ENCODE results near the gene PSMA7. TPM values are rescaled to one million over a fixed set of nuclear protein-coding genes. Genes with fewer than 3 reads are reported as not detected.

PSMA7 gene
- total RNA-seq, 1 donor from 2014 or later, result 289 TPM

DNA sequence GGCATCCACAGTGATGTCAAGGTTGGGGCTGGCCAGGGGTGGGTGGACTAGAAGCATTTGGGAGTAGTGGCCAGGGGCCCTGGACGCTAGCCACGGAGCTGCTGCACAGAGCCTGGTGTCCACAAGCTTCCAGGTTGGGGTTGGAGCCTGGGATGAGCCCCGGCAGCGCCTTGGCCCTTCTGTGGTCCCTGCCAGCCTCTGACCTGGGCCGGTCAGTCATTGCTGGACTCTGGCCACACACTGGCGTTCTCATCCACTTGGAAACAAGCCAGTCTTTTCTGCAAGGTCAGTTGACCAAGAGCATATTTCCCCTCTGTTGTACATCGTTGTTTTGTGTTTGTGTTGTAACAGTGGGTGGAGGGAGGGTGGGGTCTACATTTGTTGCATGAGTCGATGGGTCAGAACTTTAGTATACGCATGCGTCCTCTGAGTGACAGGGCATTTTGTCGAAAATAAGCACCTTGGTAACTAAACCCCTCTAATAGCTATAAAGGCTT lies 8.4 kb downstream of the PSMA7 start:
- peaks cover 11% of the 10 kb centered on the region for H3K9me3 Mint-ChIP-seq (ENCODE audit: unreplicated experiment)
- H3K4me3 Mint-ChIP-seq (ENCODE audit: unreplicated experiment), result no peak overlapping the region
- no peak for TF ChIP-seq CTCF (IDR thresholded peaks at IDR 0.05; ENCODE audit: partially characterized antibody, unreplicated experiment)
- no peak overlapping the region for H3K27ac Mint-ChIP-seq (ENCODE audit: unreplicated experiment)
- peaks cover 4% of the 10 kb centered on the region for H3K4me1 Mint-ChIP-seq (ENCODE audit: low read depth, unreplicated experiment)
- peaks cover 11% of the 10 kb centered on the region for H3K36me3 Mint-ChIP-seq (ENCODE audit: unreplicated experiment)
- DNase-seq, result no peak
- peaks cover 16% of the 10 kb centered on the region for H3K27me3 Mint-ChIP-seq (ENCODE audit: unreplicated experiment)

GRCh38 chr20:62133864-62134263 lies 9.3 kb downstream of the PSMA7 start:
- TF ChIP-seq CTCF (IDR thresholded peaks at IDR 0.05; ENCODE audit: partially characterized antibody, unreplicated experiment), result no peak
- no peak overlapping the region for H3K4me3 Mint-ChIP-seq (ENCODE audit: unreplicated experiment)
- peaks cover 16% of the 10 kb centered on the region for H3K27me3 Mint-ChIP-seq (ENCODE audit: unreplicated experiment)
- no peak overlapping the region for H3K27ac Mint-ChIP-seq (ENCODE audit: unreplicated experiment)
- peaks cover 11% of the 10 kb centered on the region for H3K36me3 Mint-ChIP-seq (ENCODE audit: unreplicated experiment)
- peaks cover 11% of the 10 kb centered on the region for H3K9me3 Mint-ChIP-seq (ENCODE audit: unreplicated experiment)
- H3K4me1 Mint-ChIP-seq (ENCODE audit: low read depth, unreplicated experiment), result peaks cover 4% of the 10 kb centered on the region
- no peak for DNase-seq

- peaks cover 7% of the 10 kb centered on the region for H3K4me1 Mint-ChIP-seq (ENCODE audit: low read depth, unreplicated experiment)
- H3K27me3 Mint-ChIP-seq (ENCODE audit: unreplicated experiment), result peaks cover 15% of the 10 kb centered on the region
- peaks cover 11% of the 10 kb centered on the region for H3K36me3 Mint-ChIP-seq (ENCODE audit: unreplicated experiment)
- TF ChIP-seq CTCF (IDR thresholded peaks at IDR 0.05; ENCODE audit: partially characterized antibody, unreplicated experiment), result no peak
- H3K9me3 Mint-ChIP-seq (ENCODE audit: unreplicated experiment), result peaks cover 11% of the 10 kb centered on the region
- no peak overlapping the region for H3K27ac Mint-ChIP-seq (ENCODE audit: unreplicated experiment)
- no peak overlapping the region for H3K4me3 Mint-ChIP-seq (ENCODE audit: unreplicated experiment)
- DNase-seq, result no peak
Measured at GRCh38 chr20:62133051-62133845, 9.9 kb downstream of the PSMA7 start.

- no peak for DNase-seq
- peaks cover 5% of the 10 kb centered on the region for H3K9me3 Mint-ChIP-seq (ENCODE audit: unreplicated experiment)
- no peak overlapping the region for H3K4me3 Mint-ChIP-seq (ENCODE audit: unreplicated experiment)
- peaks cover 15% of the 10 kb centered on the region for H3K4me1 Mint-ChIP-seq (ENCODE audit: low read depth, unreplicated experiment)
- H3K27me3 Mint-ChIP-seq (ENCODE audit: unreplicated experiment), result peaks cover 13% of the 10 kb centered on the region
- no peak for TF ChIP-seq CTCF (IDR thresholded peaks at IDR 0.05; ENCODE audit: partially characterized antibody, unreplicated experiment)
- peaks cover 6% of the 10 kb centered on the region for H3K36me3 Mint-ChIP-seq (ENCODE audit: unreplicated experiment)
- peak overlapping the region; percentile 46 for H3K27ac Mint-ChIP-seq (ENCODE audit: unreplicated experiment)
Measured at GRCh38 chr20:62132421-62132820, 10.8 kb downstream of the PSMA7 start.
